Upper lobe of right lung (tissue), 1 donor: Measurements from ENCODE around the gene FAS. TPM values are rescaled to one million over a fixed set of nuclear protein-coding genes. Genes with fewer than 3 reads are reported as not detected.
"Not testable (repeated sequence)": the region's sequence is repeated elsewhere in the genome, so short reads cannot be mapped to it uniquely, and the experiment has no call there.

ENCODE experiments used
- ATAC-seq: fragments of 200-7000 bp; cut with Tn5 transposase; one replicate; pipeline ENCODE4 v1.9.1; 2020; ENCODE audit warnings: mild to moderate bottlenecking, moderate library complexity
- DNase-seq: peaks from one replicate; pipeline ENCODE4 v3.0.0-alpha.2; 2020
- H3K27ac ChIP-seq: fragments of 200-600 bp; one replicate; pipeline ENCODE4 v1.8.0; 2022
- H3K27me3 ChIP-seq: fragments of 200-600 bp; one replicate; pipeline ENCODE4 v1.8.0; 2022; ENCODE audit warnings: mild to moderate bottlenecking
- H3K36me3 ChIP-seq: fragments of 200-600 bp; one replicate; pipeline ENCODE4 v1.8.0; 2022
- H3K4me1 ChIP-seq: fragments of 200-600 bp; one replicate; pipeline ENCODE4 v1.8.0; 2022
- H3K4me3 ChIP-seq: fragments of 200-600 bp; one replicate; pipeline ENCODE4 v1.8.0; 2022; ENCODE audit warnings: mild to moderate bottlenecking
- H3K9me3 ChIP-seq: fragments of 200-600 bp; one replicate; pipeline ENCODE4 v1.8.0; 2022
- intact Hi-C: fragments of 100-400 bp; cut with DNase I; formaldehyde crosslinking; loops from one replicate; pipeline ENCODE4 v1.11.0; 2022
- total RNA-seq: library from RNA; stranded (reverse); fragmentation: NEBNext Ultra II Directional; extraction: Animal tissue kit (Norgen Biotek cat#: 25700); gene quantifications from one replicate; pipeline ENCODE4 v1.2.1, GENCODE V29; 2021
- TF ChIP-seq, protein P1 (sequence below): fragments of 200-600 bp; IDR thresholded peaks from one replicate; pipeline ENCODE4 v1.8.0; 2022; ENCODE audit warnings: antibody characterized with exemption
- donor health status: DM: no; HTN: yes; CAD: no; lungs with severe emphysema.

The FAS gene
- total RNA-seq, 1 donor from 2014 or later = 41.2 TPM

DNA sequence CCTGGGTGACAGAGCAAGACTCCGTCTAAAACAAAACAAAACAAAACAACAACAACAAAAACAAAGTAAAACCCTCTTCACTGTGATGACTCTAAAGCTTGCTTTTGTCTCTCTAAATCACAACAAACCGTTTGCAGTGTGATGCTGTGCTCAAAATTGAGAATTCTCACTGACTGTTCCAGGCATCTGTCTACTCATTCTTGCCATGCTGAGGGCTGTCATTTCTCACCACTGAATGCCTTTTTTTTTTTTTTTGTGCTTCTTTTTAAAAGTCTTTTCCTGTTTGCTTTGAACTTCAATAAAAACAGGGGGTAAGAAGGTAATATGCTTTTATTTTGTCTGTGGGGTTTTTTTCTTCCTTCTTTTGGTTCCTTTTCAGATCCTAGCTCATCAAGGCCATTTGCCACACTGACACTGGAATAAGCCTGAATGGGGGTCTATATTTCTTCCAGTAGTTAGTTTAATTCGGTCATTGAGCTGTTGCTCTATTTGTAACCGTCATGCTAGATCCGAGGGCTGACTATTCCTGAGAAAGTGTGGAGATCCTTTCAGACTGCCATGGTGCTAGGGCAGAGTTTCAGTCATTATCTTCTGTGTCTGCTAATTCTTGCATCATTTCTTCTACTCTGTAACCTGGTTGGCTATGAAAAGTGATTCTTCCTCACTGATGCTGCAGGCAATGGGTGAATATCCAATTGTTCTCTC, 10.6 kb downstream of the FAS start:
- ATAC-seq = no peak
- TF ChIP-seq, protein P1, sequence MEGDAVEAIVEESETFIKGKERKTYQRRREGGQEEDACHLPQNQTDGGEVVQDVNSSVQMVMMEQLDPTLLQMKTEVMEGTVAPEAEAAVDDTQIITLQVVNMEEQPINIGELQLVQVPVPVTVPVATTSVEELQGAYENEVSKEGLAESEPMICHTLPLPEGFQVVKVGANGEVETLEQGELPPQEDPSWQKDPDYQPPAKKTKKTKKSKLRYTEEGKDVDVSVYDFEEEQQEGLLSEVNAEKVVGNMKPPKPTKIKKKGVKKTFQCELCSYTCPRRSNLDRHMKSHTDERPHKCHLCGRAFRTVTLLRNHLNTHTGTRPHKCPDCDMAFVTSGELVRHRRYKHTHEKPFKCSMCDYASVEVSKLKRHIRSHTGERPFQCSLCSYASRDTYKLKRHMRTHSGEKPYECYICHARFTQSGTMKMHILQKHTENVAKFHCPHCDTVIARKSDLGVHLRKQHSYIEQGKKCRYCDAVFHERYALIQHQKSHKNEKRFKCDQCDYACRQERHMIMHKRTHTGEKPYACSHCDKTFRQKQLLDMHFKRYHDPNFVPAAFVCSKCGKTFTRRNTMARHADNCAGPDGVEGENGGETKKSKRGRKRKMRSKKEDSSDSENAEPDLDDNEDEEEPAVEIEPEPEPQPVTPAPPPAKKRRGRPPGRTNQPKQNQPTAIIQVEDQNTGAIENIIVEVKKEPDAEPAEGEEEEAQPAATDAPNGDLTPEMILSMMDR = no peak
- Histone ChIP-seq H3K27me3 (no peaks in the 10 kb centered on the region), H3K4me1 (peaks cover 30% of the 10 kb centered on the region), H3K4me3 (peak overlapping the region; percentile 12), H3K36me3 (peaks cover 33% of the 10 kb centered on the region), H3K27ac (peak overlapping the region; percentile 66), H3K9me3 (no peaks in the 10 kb centered on the region)
- intact Hi-C loops = no loop called here
- no peak for DNase-seq

DNA sequence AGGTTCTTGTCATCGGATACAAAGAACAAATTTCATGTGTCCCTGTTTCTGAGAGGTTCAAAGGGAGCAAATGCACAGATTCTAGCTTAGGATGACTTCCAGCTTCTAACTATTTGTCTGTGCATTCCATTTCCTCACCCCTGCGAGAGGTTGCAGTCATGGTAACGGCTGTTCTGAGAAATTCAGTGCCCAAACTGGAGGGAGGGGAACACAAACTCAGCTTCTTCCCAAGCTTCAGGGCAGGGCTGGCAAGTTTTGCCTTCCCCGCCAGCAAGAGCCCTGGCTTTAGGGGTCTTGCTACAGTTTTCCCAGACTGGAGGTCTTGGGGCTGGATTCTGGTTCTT, 11.1 kb downstream of the FAS start:
- Histone ChIP-seq H3K27me3 (no peaks in the 10 kb centered on the region), H3K4me1 (peaks cover 27% of the 10 kb centered on the region), H3K9me3 (no peaks in the 10 kb centered on the region), H3K4me3 (no peak overlapping the region), H3K27ac (peak overlapping the region; percentile 66), H3K36me3 (peaks cover 38% of the 10 kb centered on the region)
- ATAC-seq = peak; percentile 23
- DNase-seq = no peak
- TF ChIP-seq, protein P1 = no peak
- intact Hi-C loops = no loop called here

DNA sequence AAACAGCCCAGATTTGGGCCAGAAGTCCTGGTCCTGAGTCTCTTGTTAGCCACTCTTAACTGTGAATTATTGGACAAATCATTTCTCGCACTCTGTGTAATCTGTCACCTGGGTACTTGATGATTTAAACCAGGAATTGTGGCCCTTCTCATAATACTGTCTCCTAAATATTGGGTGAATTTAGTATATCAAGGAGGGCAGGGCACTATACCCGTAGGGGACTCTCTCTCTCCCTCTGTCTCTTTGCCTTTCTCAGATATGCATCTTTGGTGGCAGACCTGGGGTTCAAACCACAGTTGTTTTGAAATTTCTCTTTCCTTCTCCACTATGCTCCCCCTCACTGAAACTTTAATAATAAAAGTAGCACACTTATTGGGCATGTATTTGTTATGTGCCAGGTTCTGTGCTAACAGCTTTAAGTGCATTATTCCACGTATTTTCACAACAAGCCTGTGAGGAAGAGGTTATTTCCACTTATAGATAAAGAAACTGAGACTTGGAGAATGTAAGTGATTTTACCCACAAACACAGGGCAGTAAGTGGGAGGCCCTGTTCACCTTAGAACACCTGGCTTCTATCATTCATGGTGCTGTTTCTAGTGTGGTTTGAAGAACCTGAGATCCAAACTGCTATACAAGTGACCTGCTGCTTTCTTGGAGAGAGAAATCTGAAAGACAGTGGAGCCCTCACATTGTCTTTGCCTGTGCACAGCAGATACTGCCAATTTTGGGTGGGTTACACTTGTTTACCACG, 11.8 kb downstream of the FAS start:
- H3K4me3 ChIP-seq = no peak overlapping the region
- H3K27ac ChIP-seq = peak overlapping the region; percentile 66
- TF ChIP-seq, protein P1 = no peak
- no peaks in the 10 kb centered on the region for H3K27me3 ChIP-seq
- intact Hi-C loops = no loop called here
- no peaks in the 10 kb centered on the region for H3K9me3 ChIP-seq
- DNase-seq (no peak), ATAC-seq (no peak)
- peaks cover 45% of the 10 kb centered on the region for H3K36me3 ChIP-seq
- peaks cover 23% of the 10 kb centered on the region for H3K4me1 ChIP-seq

DNA sequence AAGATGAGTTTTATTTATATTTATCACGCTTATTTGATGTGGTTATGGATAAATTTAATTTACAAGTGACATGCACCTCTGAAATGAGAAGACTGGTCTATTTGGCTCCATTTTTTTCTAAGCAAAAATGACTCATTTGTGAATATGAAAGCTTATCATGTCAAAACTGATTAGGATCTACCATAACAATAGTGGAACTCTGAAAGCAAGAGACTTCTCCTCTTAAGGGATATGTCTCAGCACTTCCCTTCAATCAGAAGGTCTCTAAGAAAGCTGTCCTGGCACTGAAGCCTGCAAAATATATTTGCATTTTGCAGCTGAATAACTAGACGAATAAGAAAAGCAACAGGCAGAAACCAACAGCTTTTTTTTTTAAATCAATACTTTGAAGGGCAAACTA, 12.7 kb downstream of the FAS start:
- ATAC-seq = no peak
- TF ChIP-seq, protein P1 = no peak
- intact Hi-C loops = no loop called here
- Histone ChIP-seq H3K27me3 (no peaks in the 10 kb centered on the region), H3K4me1 (peaks cover 20% of the 10 kb centered on the region), H3K4me3 (no peak overlapping the region), H3K27ac (no peak overlapping the region), H3K9me3 (no peaks in the 10 kb centered on the region), H3K36me3 (peaks cover 51% of the 10 kb centered on the region)
- no peak for DNase-seq

DNA sequence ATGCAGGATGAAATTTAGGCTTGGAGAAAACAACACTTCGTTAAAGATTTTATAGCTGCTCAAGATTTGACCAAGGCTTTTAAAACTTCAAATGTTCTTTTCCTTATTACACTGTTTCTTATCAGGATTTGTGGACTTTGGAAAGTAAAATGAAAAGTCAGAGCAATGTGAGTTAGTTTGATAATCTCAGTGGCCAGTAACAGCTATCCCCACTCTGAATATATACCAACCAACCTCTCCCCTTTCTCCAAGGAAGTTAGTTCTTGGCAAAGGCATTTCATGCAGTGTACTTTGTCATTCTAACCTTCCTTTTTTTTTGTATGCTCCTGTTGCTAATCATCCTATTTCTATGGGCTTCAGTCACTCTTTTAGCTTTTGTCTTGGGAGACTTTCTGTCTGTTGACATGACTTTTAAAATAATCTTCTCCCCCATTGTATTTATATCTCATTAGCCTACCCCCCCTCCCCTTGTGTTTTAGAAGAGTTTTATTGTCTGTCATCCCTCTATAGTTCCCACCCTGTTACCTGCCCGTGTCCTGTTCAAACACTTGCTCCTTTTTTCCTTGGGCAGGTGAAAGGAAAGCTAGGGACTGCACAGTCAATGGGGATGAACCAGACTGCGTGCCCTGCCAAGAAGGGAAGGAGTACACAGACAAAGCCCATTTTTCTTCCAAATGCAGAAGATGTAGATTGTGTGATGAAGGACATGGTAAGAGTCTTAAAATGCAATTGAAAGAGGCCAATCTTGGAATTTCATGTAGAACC, 16.7 kb downstream of the FAS start:
- H3K4me1 ChIP-seq = no peaks in the 10 kb centered on the region
- DNase-seq (no peak), ATAC-seq (no peak)
- TF ChIP-seq, protein P1 = no peak
- H3K27me3 ChIP-seq = no peaks in the 10 kb centered on the region
- no peaks in the 10 kb centered on the region for H3K9me3 ChIP-seq
- H3K27ac ChIP-seq = no peak overlapping the region
- intact Hi-C loops = no loop called here
- H3K4me3 ChIP-seq = no peak overlapping the region
- H3K36me3 ChIP-seq = peaks cover 91% of the 10 kb centered on the region

DNA sequence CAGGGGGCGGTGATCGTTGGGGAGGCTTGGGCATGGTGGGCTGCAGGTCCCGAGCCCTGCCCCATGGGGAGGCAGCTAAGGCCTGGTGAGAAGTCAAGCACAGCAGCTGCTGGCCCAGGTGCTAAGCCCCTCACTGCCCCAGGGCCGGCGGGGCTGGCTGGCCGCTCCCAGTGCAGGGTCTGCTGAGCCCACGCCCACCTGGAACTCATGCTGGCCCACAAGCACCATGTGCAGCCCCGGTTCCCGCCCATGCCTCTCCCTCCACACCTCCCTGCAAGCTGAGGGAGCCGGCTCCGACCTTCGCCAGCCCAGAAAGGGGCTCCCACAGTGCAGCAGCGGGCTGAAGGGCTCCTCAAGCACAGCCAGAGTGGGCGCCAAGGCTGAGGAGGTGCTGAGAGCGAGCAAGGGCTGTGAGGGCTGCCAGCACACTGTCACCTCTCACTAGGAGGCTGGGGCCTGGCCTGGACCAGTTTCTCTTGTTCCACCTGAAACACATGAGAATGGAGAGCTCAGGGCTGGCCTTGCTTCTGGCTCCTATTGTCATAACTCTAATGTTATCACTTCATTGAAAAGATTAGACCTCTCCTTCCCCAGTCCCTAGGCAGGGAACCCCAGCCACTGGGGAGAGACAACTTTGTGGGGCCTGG, 28.2 kb downstream of the FAS start:
- H3K27ac ChIP-seq, H3K9me3 ChIP-seq, DNase-seq, H3K4me1 ChIP-seq, H3K27me3 ChIP-seq, intact Hi-C loops, H3K4me3 ChIP-seq, ATAC-seq: not testable (repeated sequence)
- peaks cover 48% of the 10 kb centered on the region for H3K36me3 ChIP-seq
